NCI-H2227 (cell line): Measurements from ENCODE around the gene SBNO2.
"Not testable (repeated sequence)": the region's sequence is repeated elsewhere in the genome, so short reads cannot be mapped to it uniquely, and the experiment has no call there.

ENCODE experiments used
- DNase-seq: peaks from one replicate; lab custom pipeline; 2025; ENCODE audit not compliant: unreplicated experiment; lab: John Stamatoyannopoulos, UW

Gene SBNO2

DNA sequence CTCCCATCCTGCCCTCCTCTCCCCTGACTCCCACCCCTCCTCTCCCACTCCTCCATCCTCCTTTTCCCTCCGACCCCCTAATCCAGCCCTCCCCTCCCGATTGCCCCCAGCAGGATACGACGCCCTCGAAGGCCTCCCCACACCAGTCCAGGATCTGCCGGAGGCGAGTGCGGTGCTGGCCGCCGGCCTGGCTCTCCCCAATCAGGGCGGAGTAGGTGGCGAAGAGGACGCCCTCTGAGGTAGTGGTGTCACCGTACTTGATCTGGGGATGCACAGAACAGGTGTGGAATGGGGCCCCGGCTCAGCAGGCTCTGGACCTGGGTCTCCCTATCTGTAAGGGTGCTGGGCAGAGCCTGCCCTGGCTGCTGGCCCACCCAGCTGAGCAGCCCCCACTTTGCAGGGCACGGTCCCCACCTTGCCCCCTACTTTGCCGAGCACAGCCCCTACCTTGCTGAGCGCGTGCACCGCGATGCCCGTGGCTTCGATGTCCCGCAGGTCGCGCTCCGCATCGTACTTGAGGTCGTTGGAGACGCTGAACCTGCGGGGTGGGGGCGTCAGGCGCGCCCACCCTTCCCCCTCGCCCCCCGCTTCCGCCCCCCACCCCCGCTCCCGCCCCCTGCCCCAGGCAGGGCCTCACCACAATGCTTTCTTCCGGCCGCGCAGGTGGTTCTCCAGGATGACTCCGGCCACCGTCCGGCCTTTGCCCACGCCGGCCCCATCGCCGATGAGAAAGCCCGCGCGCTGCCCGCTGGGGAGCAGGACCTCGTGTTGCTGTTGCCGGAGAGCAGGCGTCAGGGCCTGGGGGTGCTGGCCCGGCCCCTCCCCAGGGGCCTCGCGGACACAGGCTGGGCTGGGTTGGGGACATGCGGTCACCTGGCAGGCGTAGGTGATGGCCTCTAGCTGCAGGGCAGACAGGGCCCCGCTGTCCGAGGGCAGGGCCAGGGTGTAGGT is 51.8 kb downstream of the SBNO2 start:
- DNase-seq: no peak

- DNase-seq: no peak
Measured at GRCh38 chr19:1121395-1121794, 52.7 kb downstream of the SBNO2 start.

- DNase-seq: no peak
Measured at GRCh38 chr19:1119475-1120217, 54.4 kb downstream of the SBNO2 start.

DNA sequence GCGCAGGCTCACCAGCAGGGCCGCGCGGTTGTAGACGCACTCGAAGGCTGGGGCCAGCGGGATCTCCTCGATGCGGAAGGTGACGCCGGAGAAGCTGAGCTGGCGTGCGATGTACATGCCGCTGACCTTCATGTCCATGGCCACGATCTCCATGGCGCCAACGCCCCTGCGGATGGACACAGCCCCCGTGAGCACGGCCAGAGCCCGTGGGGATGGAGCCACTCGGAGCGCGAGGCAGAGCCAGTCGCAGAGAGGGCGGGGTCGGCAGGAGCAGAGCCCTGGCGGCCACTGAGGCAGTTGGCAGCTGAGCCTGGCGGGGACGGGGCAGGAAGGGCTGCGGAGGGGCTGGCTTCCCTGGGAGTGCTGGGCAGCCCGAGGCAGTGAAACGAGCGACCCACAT is 55.1 kb downstream of the SBNO2 start:
- no peak for DNase-seq

DNA sequence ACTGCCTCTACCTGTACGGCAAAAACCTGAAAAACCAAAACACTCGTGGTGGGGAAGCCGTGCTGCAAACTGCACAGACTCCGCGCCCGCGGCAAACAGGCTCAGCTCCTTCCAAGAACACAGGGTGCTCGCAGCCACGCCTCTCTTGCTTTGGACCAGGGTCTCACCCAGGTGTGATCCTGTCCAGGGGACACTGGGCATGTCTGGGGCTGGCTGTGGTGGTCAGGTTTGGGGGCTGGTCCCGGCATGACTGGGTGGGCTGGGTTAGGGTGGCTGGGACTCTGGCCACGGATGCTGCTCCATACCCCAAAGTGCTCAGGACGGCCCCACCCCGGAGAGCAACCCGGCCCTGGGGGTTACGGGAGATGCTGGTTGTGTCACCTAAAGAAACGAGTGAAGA is 56.4 kb downstream of the SBNO2 start:
- no peak for DNase-seq

DNA sequence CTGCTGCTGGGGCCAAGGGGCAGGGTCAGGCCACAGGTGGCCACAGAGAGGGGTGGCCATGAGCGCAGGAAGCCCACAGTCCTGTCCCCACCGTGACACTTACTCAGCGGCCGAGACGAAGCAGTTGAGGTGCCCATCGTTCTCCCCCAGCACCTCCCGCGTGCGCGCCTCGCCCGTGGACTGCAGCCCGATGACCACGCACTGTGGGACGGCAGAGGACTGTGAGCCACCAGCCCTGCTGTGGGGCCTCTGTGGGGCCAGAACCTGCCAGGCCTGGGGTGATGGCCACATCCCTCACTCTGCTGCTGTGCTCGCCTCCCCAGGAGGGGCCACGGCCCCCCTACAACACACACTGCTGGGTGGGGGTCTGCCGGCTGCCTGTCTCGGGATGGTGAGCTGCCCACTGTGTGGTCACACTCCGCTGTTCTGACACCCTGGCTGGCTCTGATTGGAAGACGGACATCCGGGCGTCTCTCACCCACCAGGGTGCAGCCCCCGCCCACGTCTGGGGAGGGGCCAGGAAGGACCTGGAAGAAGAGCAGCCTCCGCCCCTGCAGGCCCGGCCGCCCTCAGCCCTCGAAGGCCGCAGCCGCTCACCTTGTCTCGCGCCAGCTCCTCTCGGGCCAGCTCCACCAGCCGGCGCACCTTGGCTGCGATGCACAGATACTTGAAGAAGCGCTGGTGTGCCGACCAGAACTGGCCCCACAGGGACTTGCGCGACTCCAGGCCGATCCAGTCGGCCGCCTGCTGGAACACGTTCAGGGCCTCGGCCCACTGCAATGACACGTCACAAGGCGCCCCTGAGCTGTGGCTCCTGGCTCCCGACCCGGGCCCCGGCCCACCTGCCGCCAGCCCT is 57.1 kb downstream of the SBNO2 start:
- no peak for DNase-seq

DNA sequence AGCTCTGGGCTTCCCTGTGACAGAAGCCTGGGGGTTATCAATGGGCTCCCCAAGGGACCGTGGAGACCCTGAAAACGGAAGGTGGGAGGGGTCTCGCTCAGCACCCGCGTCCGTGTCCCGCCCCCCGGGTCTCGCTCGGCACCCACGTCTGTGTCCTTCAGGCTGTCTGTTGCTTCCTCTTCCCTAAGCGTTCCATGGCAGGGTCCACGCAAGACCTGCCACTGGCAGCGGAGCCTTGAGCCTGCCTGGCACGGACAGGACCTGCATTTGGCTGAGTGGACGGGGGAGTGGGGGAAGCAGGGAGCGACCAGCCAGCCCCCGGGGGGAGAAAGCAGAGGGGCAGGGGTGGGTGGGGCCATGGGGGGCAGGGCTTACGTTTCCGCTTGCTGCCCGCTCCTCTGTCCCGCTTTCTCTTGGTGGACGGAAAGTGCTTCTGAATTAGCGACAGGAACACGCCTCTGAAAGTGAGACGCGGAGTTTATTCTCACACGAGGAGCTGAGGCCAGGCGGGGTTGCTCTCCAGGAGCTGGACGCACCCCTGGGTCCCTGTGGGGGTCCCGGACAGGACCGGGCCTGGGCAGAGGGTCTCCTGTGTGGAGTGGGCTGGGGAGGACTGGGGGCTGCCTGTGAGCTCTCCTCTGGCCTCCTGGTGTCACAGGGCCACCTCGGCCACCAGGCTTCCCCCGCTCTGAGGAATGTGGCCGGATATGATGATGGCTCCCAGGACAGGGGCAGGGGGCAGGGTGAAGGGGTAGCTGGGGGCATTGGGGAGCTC is 58.2 kb downstream of the SBNO2 start:
- no peak for DNase-seq

GRCh38 chr19:1114728-1115127 is 59.3 kb downstream of the SBNO2 start:
- DNase-seq: not testable (repeated sequence)

GRCh38 chr19:1113986-1114483 is 60.0 kb downstream of the SBNO2 start:
- DNase-seq: no peak

DNA sequence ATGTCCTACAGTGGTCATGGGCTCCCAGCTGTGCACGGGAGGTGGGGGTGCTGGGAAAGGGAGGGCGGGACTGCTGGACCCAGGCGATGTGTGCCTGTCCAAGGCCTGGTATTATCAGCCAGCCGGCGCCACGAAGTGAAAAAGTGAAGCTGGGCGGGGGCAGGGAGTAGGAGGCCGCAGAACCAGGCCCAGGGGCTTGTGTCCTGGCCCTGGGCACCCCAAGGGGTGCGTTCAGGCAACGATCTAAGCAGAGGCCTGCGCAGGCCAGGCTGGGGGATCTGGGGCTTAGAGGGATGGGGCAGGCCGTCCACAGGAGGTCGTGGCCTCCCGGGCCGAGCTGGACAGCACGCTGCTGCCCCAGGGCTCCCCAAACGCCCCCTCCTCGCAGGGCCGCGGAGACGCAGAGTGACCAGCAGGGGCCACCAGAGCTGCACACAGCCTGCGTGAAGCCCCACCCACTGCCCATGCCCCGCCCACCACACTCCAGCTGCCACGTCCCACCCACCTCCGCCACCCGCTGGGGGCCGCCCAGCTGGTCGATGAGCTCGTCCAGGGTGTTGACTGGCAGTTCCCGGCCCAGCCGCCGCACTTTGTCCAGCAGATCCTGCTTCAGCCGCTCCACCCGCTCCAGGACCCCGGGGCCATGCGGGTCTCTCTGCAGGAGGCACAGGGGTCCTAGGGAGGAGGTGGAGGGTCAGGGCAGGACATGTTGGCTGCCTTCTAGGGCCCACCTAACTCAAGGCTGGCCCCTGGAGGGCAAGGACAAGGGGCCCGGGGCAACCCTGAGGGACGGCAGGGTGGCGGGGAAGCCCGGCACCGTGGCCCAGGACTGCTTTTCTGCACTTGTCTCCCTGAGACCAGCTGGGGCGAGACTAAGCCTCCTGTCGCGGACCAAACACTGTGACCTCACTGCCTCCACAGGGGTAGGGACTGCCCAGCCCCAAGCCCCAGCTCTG is 60.8 kb downstream of the SBNO2 start:
- DNase-seq: no peak

GRCh38 chr19:1112268-1113029 is 61.6 kb downstream of the SBNO2 start:
- DNase-seq: no peak

GRCh38 chr19:1111641-1112267 is 62.3 kb downstream of the SBNO2 start:
- DNase-seq: no peak

DNA sequence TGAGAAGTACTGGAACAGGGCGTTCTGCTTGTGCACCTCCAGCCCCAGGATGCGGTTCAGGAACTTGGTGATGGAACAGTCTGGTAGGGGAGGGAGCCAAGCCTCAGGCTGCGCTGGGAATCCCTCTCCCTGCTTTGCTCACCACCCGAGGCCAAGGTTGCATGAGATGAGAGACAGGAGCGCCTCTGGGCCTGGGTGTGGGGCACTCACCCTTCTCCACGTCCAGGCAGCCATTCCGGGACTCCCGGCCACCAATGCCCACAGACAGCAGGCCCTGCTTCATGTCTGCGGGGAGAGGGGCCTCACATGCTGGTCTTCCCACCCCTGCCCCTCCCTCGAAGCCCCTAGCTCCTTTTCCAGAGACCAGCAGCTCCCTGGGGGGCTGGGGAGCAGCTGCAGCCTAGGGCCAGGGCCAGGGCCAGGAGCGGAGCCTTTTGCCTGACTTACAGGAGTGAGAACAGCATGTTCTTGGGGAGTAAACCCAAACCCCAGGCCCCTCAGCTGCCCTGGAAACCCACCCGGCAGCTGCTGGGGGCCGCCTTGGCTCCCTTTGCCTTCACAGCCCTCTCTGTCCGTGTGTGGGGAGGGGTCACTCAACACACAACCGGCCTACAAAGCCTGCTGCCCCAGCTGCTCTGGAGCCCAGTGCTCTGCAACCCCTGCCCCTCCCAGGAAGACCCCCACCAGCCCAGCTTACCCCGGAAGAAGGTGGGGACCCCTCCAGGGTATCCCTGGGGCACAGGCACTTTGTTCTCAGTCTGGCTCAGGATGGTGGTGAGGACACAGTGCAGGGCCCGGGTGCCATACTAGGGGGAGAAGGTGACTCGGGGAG is 63.0 kb downstream of the SBNO2 start:
- no peak for DNase-seq

GRCh38 chr19:1109697-1110671 is 64.1 kb downstream of the SBNO2 start:
- DNase-seq: no peak

GRCh38 chr19:1109032-1109551 is 65.0 kb downstream of the SBNO2 start:
- DNase-seq: no peak
